Transverse colon (tissue), 4 donors: ENCODE results near the gene PSMB7.

Source experiments
- CTCF ChIP-seq, 5 experiments: fragments of 200-600 bp in 3 of 5; fragments of 450-650 bp in 2 of 5; sonication (generic) in 3 of 5; IDR thresholded peaks; 1 replicate in 2 of 5; 2 replicates in 3 of 5; pipeline ENCODE4 v1.5.1; 2016 to 2017; ENCODE audit warnings: antibody characterized with exemption in 5 of 5, inconsistent platforms in 3 of 5, mild to moderate bottlenecking in 2 of 5, moderate library complexity in 1 of 5
- POLR2A ChIP-seq: fragments of 450-650 bp; IDR thresholded peaks from one replicate; pipeline ENCODE4 v1.6.1; 2016; ENCODE audit warnings: antibody characterized with exemption, mild to moderate bottlenecking, moderate library complexity
- POLR2AphosphoS5 ChIP-seq, 3 donors: sonication (generic); formaldehyde crosslinking; IDR thresholded peaks; one replicate each; pipeline ENCODE4 v1.6.1; 2016; ENCODE audit warnings: antibody characterized with exemption in 3 of 3

DNA sequence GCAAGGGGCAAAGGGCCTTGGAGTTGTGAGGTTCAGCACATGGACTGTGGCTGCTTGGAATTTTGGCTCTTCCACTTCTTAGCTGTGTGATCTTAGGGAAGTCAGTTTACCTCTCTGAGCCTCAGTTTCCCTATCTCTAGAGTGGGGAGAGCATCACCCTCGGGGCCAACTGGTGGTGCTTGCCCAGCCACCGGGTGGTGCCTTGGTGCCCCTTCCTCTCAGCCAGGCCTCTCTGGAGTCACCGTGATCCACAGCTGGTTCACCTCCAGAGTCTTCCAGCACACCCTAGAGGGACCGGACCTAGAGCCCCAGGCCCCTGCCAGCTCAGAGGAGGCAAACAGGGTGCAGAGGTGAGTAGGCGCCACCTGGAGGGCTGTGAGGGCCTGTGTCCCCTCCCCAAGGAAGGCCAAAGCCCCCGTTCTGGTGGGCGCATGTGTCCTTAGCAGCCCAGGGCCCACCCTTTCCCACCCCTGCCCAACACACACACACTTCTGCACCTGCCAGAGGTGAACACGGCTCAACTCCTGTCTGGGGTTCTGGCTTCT lies 42.7 kb upstream of the PSMB7 start:
- TF ChIP-seq POLR2A (no peak), CTCF (IDR thresholded peaks at IDR 0.05) (no peak), POLR2AphosphoS5 (IDR thresholded peaks at IDR 0.05) (no peak)
